ENCODE results near the gene ASPM.

DNA sequence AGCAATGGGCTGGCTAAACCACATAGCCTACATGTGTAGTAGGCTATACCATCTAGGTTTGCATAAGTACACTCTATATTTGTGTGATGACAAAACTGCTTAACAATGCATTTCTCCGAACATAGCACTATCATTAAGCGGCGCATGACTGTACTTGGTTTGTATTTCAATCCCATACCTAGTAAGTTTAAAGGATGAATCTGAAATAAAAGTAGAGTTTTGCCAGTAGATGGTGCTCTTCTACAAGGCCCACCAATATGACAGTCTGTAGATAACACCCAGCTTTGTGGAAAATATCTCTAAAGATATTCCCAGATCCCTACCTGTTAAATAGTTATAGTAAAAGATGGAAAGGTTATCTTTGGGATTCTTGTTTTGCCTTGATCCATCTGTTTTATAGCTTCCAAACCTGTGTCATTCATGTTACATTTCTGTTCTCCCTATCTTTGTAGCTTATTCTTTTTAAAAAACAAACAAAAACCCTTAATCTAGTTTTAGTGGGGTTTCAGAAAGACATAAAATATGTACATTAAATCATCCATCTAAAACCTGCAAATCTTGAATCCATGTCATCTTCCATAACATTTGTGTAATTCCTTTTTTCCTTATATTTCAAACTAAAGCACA is 33.9 kb upstream of the ASPM start:
- TF ChIP-seq CTCF (IDR thresholded peaks at IDR 0.05) (peak in 5 of 6 experiments; percentile 23 to 51 (median 38)), POLR2A (IDR thresholded peaks at IDR 0.05) (no peak)
